GM12878 (cell line): ENCODE measurements around the gene SERPINB6. TPM values are rescaled to one million over a fixed set of nuclear protein-coding genes. Genes with fewer than 3 reads are reported as not detected.

Experiments
- ATAC-seq: fragments of 200-7000 bp; cut with Tn5 transposase; 3 replicates; pipeline ENCODE4 v1.9.1; 2020; ENCODE audit warnings: mild to moderate bottlenecking, moderate library complexity
- BruUV-seq: library from RNA; stranded (reverse); fragments of 400-500 nt; replicated peaks from 2 replicates; lab custom pipeline; 2021; lab: Mats Ljungman, UMichigan
- CTCF ChIA-PET: fragments of 300-600 bp; sonication (Branson Sonifier 250); formaldehyde crosslinking; extraction: SDS; loops from one replicate; lab custom pipeline; 2021; ENCODE audit warnings: inconsistent platforms; lab: Yijun Ruan, JAX
- POLR2A ChIA-PET: fragments of 350-600 bp; formaldehyde crosslinking; extraction: SDS; loops from one replicate; lab custom pipeline; 2021; ENCODE audit warnings: inconsistent platforms; lab: Charles Lee
- RAD21 ChIA-PET: fragments of 300-600 bp; sonication (Branson Sonifier 250); formaldehyde crosslinking; loops from one replicate; lab custom pipeline; 2023; ENCODE audit warnings: antibody characterized with exemption; ENCODE audit not compliant: unreplicated experiment; lab: Charles Lee
- SMC1A ChIA-PET: fragments of 300-600 bp; sonication (Branson Sonifier 250); formaldehyde crosslinking; loops from one replicate; lab custom pipeline; 2023; ENCODE audit not compliant: unreplicated experiment, uncharacterized antibody; lab: Charles Lee
- DNase-seq: peaks from one replicate; pipeline ENCODE4 v3.0.0-alpha.2; 2011; ENCODE audit warnings: low read depth, low spot score
- FAIRE-seq: peaks from 3 replicates; lab custom pipeline; 2011; peaks lifted over from hg19 to GRCh38; lab: Jason Lieb, UNC
- H2AFZ ChIP-seq: 2 replicates; pipeline ENCODE4 v1.6.0; 2011; ENCODE audit warnings: low read depth, low read length, control low read depth; ENCODE audit not compliant: control insufficient read depth
- H3K27ac ChIP-seq: 2 replicates; pipeline ENCODE4 v1.5.1; 2011; ENCODE audit warnings: control low read depth; ENCODE audit not compliant: control insufficient read depth, insufficient read depth
- H3K27me3 ChIP-seq, 2 experiments: replicated peaks in 1 of 2; 2 replicates each; pipeline versions ENCODE4 v1.6.0 to v1.6.1; 2011; ENCODE audit warnings: low read length in 1 of 2; ENCODE audit not compliant: control insufficient read depth in 2 of 2, insufficient read depth in 2 of 2
- H3K36me3 ChIP-seq, 2 experiments: 2 replicates each; pipeline ENCODE4 v1.5.1; 2011; ENCODE audit warnings: low read length in 1 of 2; ENCODE audit not compliant: control insufficient read depth in 2 of 2, insufficient read depth in 2 of 2
- H3K4me1 ChIP-seq: 2 replicates; pipeline ENCODE4 v1.6.1; 2011; ENCODE audit warnings: mild to moderate bottlenecking, low read length, moderate library complexity, mixed read lengths; ENCODE audit not compliant: control insufficient read depth, insufficient read depth
- H3K4me2 ChIP-seq: 2 replicates; pipeline ENCODE4 v1.6.0; 2011; ENCODE audit warnings: control low read depth; ENCODE audit not compliant: control insufficient read depth, insufficient read depth
- H3K4me3 ChIP-seq: fragments of 200-600 bp; sonication (generic); 2 replicates; pipeline ENCODE4 v1.5.1; 2016
- H3K79me2 ChIP-seq: 2 replicates; pipeline ENCODE4 v1.6.0; 2011; ENCODE audit warnings: low read length; ENCODE audit not compliant: control insufficient read depth, insufficient read depth
- H3K9ac ChIP-seq: 2 replicates; pipeline ENCODE4 v1.8.0; 2011; ENCODE audit warnings: low read length, control low read depth, mixed read lengths; ENCODE audit not compliant: control insufficient read depth, insufficient read depth
- H3K9me3 ChIP-seq: replicated peaks from 3 replicates; pipeline ENCODE4 v1.5.1; 2011; ENCODE audit warnings: mild to moderate bottlenecking, low read length; ENCODE audit not compliant: control insufficient read depth, insufficient read depth
- H4K20me1 ChIP-seq: 2 replicates; pipeline ENCODE4 v1.6.0; 2011; ENCODE audit not compliant: control insufficient read depth, insufficient read depth
- ASH2L ChIP-seq: fragments of 300-600, 200-600 bp; sonication (generic); IDR thresholded peaks from 2 replicates; pipeline ENCODE4 v1.6.1; 2017; ENCODE audit warnings: low read depth, mild to moderate bottlenecking, borderline replicate concordance
- BRCA1 ChIP-seq: IDR thresholded peaks from 2 replicates; pipeline ENCODE4 v1.6.1; 2011; ENCODE audit warnings: low read depth, low read length, improper control_type of control experiment
- EP300 ChIP-seq, 2 experiments: fragments of 150-350 bp in 1 of 2; IDR thresholded peaks; 2 replicates each; pipeline ENCODE4 v1.6.1; 2011 to 2012; ENCODE audit warnings: low read depth in 2 of 2, low read length in 2 of 2, borderline replicate concordance in 1 of 2, improper control_type of control experiment in 1 of 2, inconsistent platforms in 1 of 2; ENCODE audit not compliant: control insufficient read depth in 1 of 2
- FOXK2 ChIP-seq: fragments of 450-650 bp; IDR thresholded peaks from 2 replicates; pipeline ENCODE4 v1.6.1; 2017; ENCODE audit warnings: mild to moderate bottlenecking, moderate library complexity
- IKZF2 ChIP-seq, 2 experiments: fragments of 450-650 bp; IDR thresholded peaks; 2 replicates each; pipeline ENCODE4 v1.6.1; 2017; ENCODE audit warnings: mild to moderate bottlenecking in 2 of 2, moderate library complexity in 2 of 2
- MEF2A ChIP-seq: IDR thresholded peaks from 2 replicates; pipeline ENCODE4 v1.6.1; 2011; ENCODE audit warnings: low read depth, mild to moderate bottlenecking, low read length, moderate library complexity; ENCODE audit not compliant: insufficient read depth
- MYB ChIP-seq: fragments of 150-350 bp; IDR thresholded peaks from 2 replicates; pipeline ENCODE4 v1.6.1; 2014; ENCODE audit warnings: mild to moderate bottlenecking, low read depth, low read length, borderline replicate concordance
- NFXL1 ChIP-seq: fragments of 450-650 bp; IDR thresholded peaks from 2 replicates; pipeline ENCODE4 v1.6.1; 2017; ENCODE audit warnings: antibody characterized with exemption, mild to moderate bottlenecking, borderline replicate concordance
- NR2F1 ChIP-seq: fragments of 450-650 bp; conservative IDR thresholded peaks from 2 replicates; pipeline ENCODE4 v1.6.1; 2017; ENCODE audit warnings: mild to moderate bottlenecking
- POU2F2 ChIP-seq: IDR thresholded peaks from 3 replicates; pipeline ENCODE4 v1.6.1; 2011; ENCODE audit warnings: low read depth, mild to moderate bottlenecking, low read length, borderline replicate concordance
- RAD21 ChIP-seq: IDR thresholded peaks from 2 replicates; pipeline ENCODE4 v1.6.1; 2011; ENCODE audit warnings: mild to moderate bottlenecking, low read depth, low read length, moderate library complexity; ENCODE audit not compliant: insufficient read depth
- RUNX3 ChIP-seq: IDR thresholded peaks from 2 replicates; pipeline ENCODE4 v1.6.1; 2012; ENCODE audit warnings: low read length, inconsistent platforms
- SUPT20H ChIP-seq: IDR thresholded peaks from 2 replicates; pipeline ENCODE4 v1.6.1; 2011; ENCODE audit warnings: low read depth, mild to moderate bottlenecking, low read length, moderate library complexity, borderline replicate concordance; ENCODE audit not compliant: control insufficient read depth
- TAF1 ChIP-seq: IDR thresholded peaks from 2 replicates; pipeline ENCODE4 v1.6.1; 2011; ENCODE audit warnings: mild to moderate bottlenecking, low read depth, low read length, borderline replicate concordance
- YY1 ChIP-seq: IDR thresholded peaks from 2 replicates; pipeline ENCODE4 v1.6.1; 2011; ENCODE audit warnings: low read depth, mild to moderate bottlenecking, low read length
- ZNF274 ChIP-seq: IDR thresholded peaks from one replicate; pipeline ENCODE4 v1.8.0; 2011; ENCODE audit not compliant: insufficient read length, insufficient read depth
- ZZZ3 ChIP-seq: IDR thresholded peaks from 2 replicates; pipeline ENCODE4 v1.6.1; 2011; ENCODE audit warnings: low read depth; ENCODE audit not compliant: control insufficient read depth, insufficient read length
- in situ Hi-C: fragments of 300-500 bp; cut with MboI; formaldehyde crosslinking; loops from 9 replicates; pipeline ENCODE4 v1.14.3; 2018; ENCODE audit warnings: mixed read lengths
- intact Hi-C: fragments of 100-400 bp; cut with micrococcal nuclease; formaldehyde crosslinking; loops from one replicate; pipeline ENCODE4 v1.14.2; 2022; ENCODE audit not compliant: unreplicated experiment
- polyA plus RNA-seq, 11 experiments: library from polyadenylated mRNA; depleted of rRNA in 4 of 11; unstranded in 6 of 11; stranded (reverse) in 5 of 11; fragments of >200 nt; fragmentation: Nextera tagmentation in 4 of 11; fragmentation: Illumina TruSeq in 1 of 11; extraction: Ambion mirVana in 4 of 11; extraction: Trizol in 1 of 11; gene quantifications; 1 replicate in 1 of 11; 2 replicates in 10 of 11; pipeline versions ENCODE4 v1.2.1 to v1.2.3, GENCODE V29; 2011 to 2016; ENCODE audit warnings: inconsistent platforms in 2 of 11, missing spikeins in 2 of 11, low read depth in 1 of 11
- total RNA-seq, 4 experiments: library from RNA; depleted of rRNA in 3 of 4; stranded (reverse); fragments of >200 nt in 3 of 4; fragmentation: Illumina TruSeq in 1 of 4; extraction: Trizol in 1 of 4; gene quantifications; 2 replicates each; pipeline versions ENCODE4 v1.2.1 to v1.2.3, GENCODE V29; 2013 to 2021
- TF ChIP-seq, protein P1 (sequence below): IDR thresholded peaks from 2 replicates; pipeline ENCODE4 v1.6.1; 2011; ENCODE audit warnings: borderline replicate concordance, low read depth, mild to moderate bottlenecking, moderate library complexity, mixed read lengths, low read length; ENCODE audit not compliant: insufficient read depth; ENCODE audit errors: extremely low read length
- TF ChIP-seq, protein P2 (sequence below): IDR thresholded peaks from 2 replicates; pipeline ENCODE4 v1.6.1; 2011; ENCODE audit warnings: borderline replicate concordance, low read depth, mild to moderate bottlenecking, moderate library complexity, low read length; ENCODE audit not compliant: insufficient read depth, poor library complexity, severe bottlenecking
- TF ChIP-seq, protein P3 (sequence below): fragments of 450-650 bp; IDR thresholded peaks from 2 replicates; pipeline ENCODE4 v1.6.1; 2017; ENCODE audit warnings: mild to moderate bottlenecking

The SERPINB6 gene
- total and polyA plus RNA-seq, 10 of the 15 experiments (the other 5 are each of a cell fraction or from before 2014, with no cell fraction given) = 0.37 to 2.2 (median 0.68) TPM; not detected in 1

DNA sequence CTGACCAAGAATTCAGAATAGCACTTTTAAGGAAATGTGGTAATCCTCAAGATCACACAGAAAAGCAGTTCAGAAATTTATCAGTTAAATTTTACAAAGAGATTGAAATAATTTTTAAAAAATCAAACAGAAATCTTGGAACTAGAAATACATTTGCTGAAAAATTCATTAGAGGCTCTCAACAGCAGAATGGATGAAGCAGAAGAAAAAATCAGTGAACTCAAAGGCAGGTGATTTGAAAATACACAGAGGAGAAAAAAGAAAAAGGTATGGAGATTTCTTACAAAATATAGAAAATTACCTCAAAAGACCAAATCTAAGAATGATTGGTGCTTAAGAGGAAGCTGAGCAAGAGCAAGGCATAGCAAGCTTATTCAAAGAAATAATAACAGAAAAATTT lies 39.8 kb upstream of the SERPINB6 start:
- in situ Hi-C loops = no loop called here
- no peak for ATAC-seq
- no peak overlapping the region for H3K27ac ChIP-seq

More for the DNA sequence above, 39.8 kb upstream of the SERPINB6 start:
- ChIA-PET SMC1A (interaction anchor here (1.3 kb wide), 1 partner anchor 55 kb away, joined by 3 read pairs; no protein-coding TSS in a partner anchor), POLR2A (no interaction called here), RAD21 (no interaction called here), CTCF (no interaction called here)
- no peak overlapping the region for H3K9ac ChIP-seq
- no peaks in the 10 kb centered on the region for H3K27me3 ChIP-seq
- BruUV-seq = no TSS peak
- no peak overlapping the region for H2AFZ ChIP-seq
- H3K4me3 ChIP-seq = no peak overlapping the region
- no peak for TF ChIP-seq ZZZ3
- TF ChIP-seq POU2F2 = no peak
- no peak for TF ChIP-seq TAF1
- TF ChIP-seq MYB = no peak
- TF ChIP-seq IKZF2 (IDR thresholded peaks at IDR 0.05) = no peak
- no peak for TF ChIP-seq FOXK2
- TF ChIP-seq NR2F1 = no peak
- no peak for TF ChIP-seq RUNX3
- TF ChIP-seq BRCA1 = no peak
- TF ChIP-seq, protein P1, sequence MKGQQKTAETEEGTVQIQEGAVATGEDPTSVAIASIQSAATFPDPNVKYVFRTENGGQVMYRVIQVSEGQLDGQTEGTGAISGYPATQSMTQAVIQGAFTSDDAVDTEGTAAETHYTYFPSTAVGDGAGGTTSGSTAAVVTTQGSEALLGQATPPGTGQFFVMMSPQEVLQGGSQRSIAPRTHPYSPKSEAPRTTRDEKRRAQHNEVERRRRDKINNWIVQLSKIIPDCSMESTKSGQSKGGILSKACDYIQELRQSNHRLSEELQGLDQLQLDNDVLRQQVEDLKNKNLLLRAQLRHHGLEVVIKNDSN = no peak
- no peak for TF ChIP-seq EP300 (IDR thresholded peaks at IDR 0.05; ENCODE audit: borderline replicate concordance in 1 of 2, control insufficient read depth in 1 of 2, low read depth in 2 of 2, low read length in 2 of 2)
- no peak for TF ChIP-seq MEF2A
- TF ChIP-seq, protein P2, sequence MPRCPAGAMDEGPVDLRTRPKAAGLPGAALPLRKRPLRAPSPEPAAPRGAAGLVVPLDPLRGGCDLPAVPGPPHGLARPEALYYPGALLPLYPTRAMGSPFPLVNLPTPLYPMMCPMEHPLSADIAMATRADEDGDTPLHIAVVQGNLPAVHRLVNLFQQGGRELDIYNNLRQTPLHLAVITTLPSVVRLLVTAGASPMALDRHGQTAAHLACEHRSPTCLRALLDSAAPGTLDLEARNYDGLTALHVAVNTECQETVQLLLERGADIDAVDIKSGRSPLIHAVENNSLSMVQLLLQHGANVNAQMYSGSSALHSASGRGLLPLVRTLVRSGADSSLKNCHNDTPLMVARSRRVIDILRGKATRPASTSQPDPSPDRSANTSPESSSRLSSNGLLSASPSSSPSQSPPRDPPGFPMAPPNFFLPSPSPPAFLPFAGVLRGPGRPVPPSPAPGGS = no peak
- TF ChIP-seq SUPT20H = no peak
- TF ChIP-seq, protein P3, sequence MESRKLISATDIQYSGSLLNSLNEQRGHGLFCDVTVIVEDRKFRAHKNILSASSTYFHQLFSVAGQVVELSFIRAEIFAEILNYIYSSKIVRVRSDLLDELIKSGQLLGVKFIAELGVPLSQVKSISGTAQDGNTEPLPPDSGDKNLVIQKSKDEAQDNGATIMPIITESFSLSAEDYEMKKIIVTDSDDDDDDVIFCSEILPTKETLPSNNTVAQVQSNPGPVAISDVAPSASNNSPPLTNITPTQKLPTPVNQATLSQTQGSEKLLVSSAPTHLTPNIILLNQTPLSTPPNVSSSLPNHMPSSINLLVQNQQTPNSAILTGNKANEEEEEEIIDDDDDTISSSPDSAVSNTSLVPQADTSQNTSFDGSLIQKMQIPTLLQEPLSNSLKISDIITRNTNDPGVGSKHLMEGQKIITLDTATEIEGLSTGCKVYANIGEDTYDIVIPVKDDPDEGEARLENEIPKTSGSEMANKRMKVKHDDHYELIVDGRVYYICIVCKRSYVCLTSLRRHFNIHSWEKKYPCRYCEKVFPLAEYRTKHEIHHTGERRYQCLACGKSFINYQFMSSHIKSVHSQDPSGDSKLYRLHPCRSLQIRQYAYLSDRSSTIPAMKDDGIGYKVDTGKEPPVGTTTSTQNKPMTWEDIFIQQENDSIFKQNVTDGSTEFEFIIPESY = no peak
- no peak for TF ChIP-seq YY1
- no peak for TF ChIP-seq ZNF274
- TF ChIP-seq NFXL1 = no peak
- TF ChIP-seq ASH2L = no peak
- TF ChIP-seq RAD21 = no peak
- DNase-seq (no peak), FAIRE-seq (no peak)
- H3K9me3 ChIP-seq = peaks cover 12% of the 10 kb centered on the region; the same call in 2 of the 3 replicates
- no peak overlapping the region for H3K4me2 ChIP-seq
- no peaks in the 10 kb centered on the region for H3K36me3 ChIP-seq
- intact Hi-C loops = no loop called here
- H4K20me1 ChIP-seq = no peaks in the 10 kb centered on the region
- H3K79me2 ChIP-seq = no peaks in the 10 kb centered on the region
- no peaks in the 10 kb centered on the region for H3K4me1 ChIP-seq
